HL-60/S4 treated with phorbol 12-myristate 13-acetate at 8.2 ng/mL for 4 days and 3 days (cell line): ENCODE results near the gene UCK1.

ENCODE experiments used
- in situ Hi-C: fragments of 300-500 bp; cut with MboI; formaldehyde crosslinking; loops from 2 replicates; pipeline ENCODE4 v1.15.0; 2022; ENCODE audit warnings: low sequenced_read_pairs

Gene UCK1

GRCh38 chr9:131499254-131499767 is 31.8 kb downstream of the UCK1 start:
- in situ Hi-C loops: no loop called here

- in situ Hi-C loops: no loop called here
These were observed 34.1 kb downstream of the UCK1 start for GRCh38 chr9:131496844-131497405.

GRCh38 chr9:131495785-131496184 is 35.3 kb downstream of the UCK1 start:
- in situ Hi-C loops: no loop called here

- in situ Hi-C loops: no loop called here
These were observed 36.7 kb downstream of the UCK1 start for GRCh38 chr9:131494296-131494870.

GRCh38 chr9:131492070-131492469 is 39.0 kb downstream of the UCK1 start:
- in situ Hi-C loops: no loop called here

- in situ Hi-C loops: no loop called here
These were observed 39.9 kb downstream of the UCK1 start for GRCh38 chr9:131491001-131491710.

- in situ Hi-C loops: no loop called here
These were observed 40.5 kb downstream of the UCK1 start for GRCh38 chr9:131490514-131490913.

GRCh38 chr9:131487621-131488031 is 43.4 kb downstream of the UCK1 start:
- in situ Hi-C loops: no loop called here

- in situ Hi-C loops: no loop called here
These were observed 44.1 kb downstream of the UCK1 start for GRCh38 chr9:131487001-131487400.

GRCh38 chr9:131485728-131486422 is 45.2 kb downstream of the UCK1 start:
- in situ Hi-C loops: no loop called here

GRCh38 chr9:131485206-131485605 is 45.9 kb downstream of the UCK1 start:
- in situ Hi-C loops: no loop called here

GRCh38 chr9:131484560-131485185 is 46.4 kb downstream of the UCK1 start:
- in situ Hi-C loops: no loop called here

- in situ Hi-C loops: no loop called here
These were observed 47.0 kb downstream of the UCK1 start for GRCh38 chr9:131484051-131484445.

GRCh38 chr9:131483319-131484050 is 47.6 kb downstream of the UCK1 start:
- in situ Hi-C loops: no loop called here

GRCh38 chr9:131482343-131483006 is 48.6 kb downstream of the UCK1 start:
- in situ Hi-C loops: no loop called here

- in situ Hi-C loops: no loop called here
These were observed 49.4 kb downstream of the UCK1 start for GRCh38 chr9:131481441-131482342.

- in situ Hi-C loops: no loop called here
These were observed 50.8 kb downstream of the UCK1 start for GRCh38 chr9:131480258-131480657.

- in situ Hi-C loops: no loop called here
These were observed 52.2 kb downstream of the UCK1 start for GRCh38 chr9:131478911-131479310.

GRCh38 chr9:131478421-131478868 is 52.6 kb downstream of the UCK1 start:
- in situ Hi-C loops: no loop called here
